Naive B cell (primary cell): ENCODE results near the gene STIM1. TPM values are rescaled to one million over a fixed set of nuclear protein-coding genes. Genes with fewer than 3 reads are reported as not detected.

Source experiments
- ATAC-seq, 2 donors: fragments of 150-1000 bp; cut with Tn5 transposase; 2 replicates each; pipeline ENCODE4 v1.10.0; 2021; ENCODE audit warnings: low read depth in 2 of 2, mild to moderate bottlenecking in 2 of 2, moderate library complexity in 2 of 2
- DNase-seq: peaks from one replicate; pipeline ENCODE4 v3.0.0; 2022
- H3K27ac Mint-ChIP-seq, 6 donors: one replicate each; pipeline ENCODE4 v1.8.0; 2020 to 2022; ENCODE audit warnings: mild to moderate bottlenecking in 6 of 6, mixed read lengths in 6 of 6, moderate library complexity in 5 of 6, inconsistent platforms in 2 of 6
- H3K27me3 Mint-ChIP-seq, 3 donors: one replicate each; pipeline ENCODE4 v1.8.0; 2021 to 2022; ENCODE audit warnings: mixed read lengths in 3 of 3, mild to moderate bottlenecking in 1 of 3
- H3K36me3 Mint-ChIP-seq, 2 donors: one replicate each; pipeline ENCODE4 v1.8.0; 2020 to 2022; ENCODE audit warnings: mixed read lengths in 2 of 2, inconsistent platforms in 1 of 2, mild to moderate bottlenecking in 1 of 2
- H3K4me1 Mint-ChIP-seq, 3 donors: one replicate each; pipeline ENCODE4 v1.8.0; 2020 to 2022; ENCODE audit warnings: mixed read lengths in 3 of 3, inconsistent platforms in 1 of 3, mild to moderate bottlenecking in 1 of 3, moderate library complexity in 1 of 3
- H3K4me3 Mint-ChIP-seq, 8 donors: one replicate each; pipeline ENCODE4 v1.8.0; 2020 to 2022; ENCODE audit warnings: mild to moderate bottlenecking in 8 of 8, mixed read lengths in 8 of 8, moderate library complexity in 8 of 8, inconsistent platforms in 2 of 8
- H3K9me3 Mint-ChIP-seq, 7 donors: one replicate each; pipeline ENCODE4 v1.8.0; 2020 to 2022; ENCODE audit warnings: mixed read lengths in 7 of 7, mild to moderate bottlenecking in 5 of 7, inconsistent platforms in 2 of 7, moderate library complexity in 1 of 7
- polyA plus RNA-seq, 6 donors: library from polyadenylated mRNA; unstranded; fragments of 300-500 nt; fragmentation: Illumina TruSeq; gene quantifications; one replicate each; pipeline ENCODE4 v1.2.3, GENCODE V29; 2021; ENCODE audit warnings: low read depth in 6 of 6

Gene STIM1
- polyA plus RNA-seq, 6 donors from 2014 or later = 29.1 to 51.9 (median 35.0) TPM

DNA sequence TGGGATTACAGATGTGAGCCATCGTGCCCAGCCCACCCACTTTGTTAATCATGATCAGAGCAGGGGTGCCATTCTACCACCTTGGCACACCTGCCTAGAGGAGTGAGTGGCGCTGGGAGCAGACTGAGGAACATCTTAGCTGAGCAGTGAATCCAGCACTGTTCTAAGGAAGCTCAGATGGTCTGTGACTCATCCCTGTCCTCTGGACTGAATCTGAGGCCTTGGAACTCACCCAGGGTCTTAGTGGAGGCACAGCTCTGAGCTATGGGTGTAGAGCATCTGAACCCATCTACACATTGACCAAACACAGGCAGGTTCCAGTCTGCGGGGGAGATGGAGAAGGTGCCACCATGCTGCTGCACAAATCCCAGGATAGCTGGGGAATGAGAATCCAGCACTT, 32.2 kb upstream of the STIM1 start:
- peaks cover 5 to 8% of the 10 kb centered on the region in 2 donors for H3K36me3 Mint-ChIP-seq
- DNase-seq (no peak), ATAC-seq (no peak)
- H3K4me1 Mint-ChIP-seq = peaks cover 20 to 37% (median 23%) of the 10 kb centered on the region in 3 donors
- peak overlapping the region in 3 of 6 donors; percentile 44 to 84 (median 59) for H3K27ac Mint-ChIP-seq
- peak overlapping the region in 1 of 8 donors; percentile 51 for H3K4me3 Mint-ChIP-seq
- no peaks in the 10 kb centered on the region for H3K27me3 Mint-ChIP-seq
- no peaks in the 10 kb centered on the region for H3K9me3 Mint-ChIP-seq

DNA sequence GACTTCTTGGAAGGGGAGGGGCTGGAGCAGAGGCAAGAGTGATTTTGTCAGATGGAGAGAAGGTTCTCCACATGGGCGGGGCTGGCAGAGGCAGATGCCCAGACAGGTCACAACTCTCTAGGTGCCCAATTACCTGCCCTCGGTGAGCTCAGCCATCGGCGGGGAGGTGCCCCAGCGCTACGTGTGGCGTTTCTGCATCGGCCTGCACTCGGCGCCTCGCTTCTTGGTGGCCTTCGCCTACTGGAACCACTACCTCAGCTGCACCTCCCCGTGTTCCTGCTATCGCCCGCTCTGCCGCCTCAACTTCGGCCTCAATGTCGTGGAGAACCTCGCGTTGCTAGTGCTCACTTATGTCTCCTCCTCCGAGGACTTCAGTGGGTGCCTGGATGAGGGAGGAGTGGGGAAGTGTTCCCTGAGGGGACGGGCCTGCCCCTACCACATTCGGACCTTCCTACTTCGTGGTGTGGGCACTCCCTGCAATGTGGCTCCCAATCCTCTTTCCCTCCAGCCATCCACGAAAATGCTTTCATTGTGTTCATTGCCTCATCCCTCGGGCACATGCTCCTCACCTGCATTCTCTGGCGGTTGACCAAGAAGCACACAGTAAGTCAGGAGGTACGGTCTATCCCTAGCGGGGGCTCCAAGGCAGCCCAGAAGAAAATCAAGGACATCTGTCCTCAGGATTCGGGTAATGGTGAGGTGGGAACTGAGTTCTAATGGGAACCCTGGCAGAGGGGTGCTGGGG, 31.5 kb upstream of the STIM1 start:
- Mint-ChIP-seq H3K4me1 (peaks cover 19 to 37% (median 23%) of the 10 kb centered on the region in 3 donors), H3K4me3 (peak overlapping the region in 1 of 8 donors; percentile 51), H3K27me3 (no peaks in the 10 kb centered on the region), H3K9me3 (no peaks in the 10 kb centered on the region), H3K27ac (peak overlapping the region in 3 of 6 donors; percentile 59 to 93 (median 84)), H3K36me3 (peaks cover 5 to 8% of the 10 kb centered on the region in 2 donors)
- DNase-seq (no peak), ATAC-seq (no peak)

DNA sequence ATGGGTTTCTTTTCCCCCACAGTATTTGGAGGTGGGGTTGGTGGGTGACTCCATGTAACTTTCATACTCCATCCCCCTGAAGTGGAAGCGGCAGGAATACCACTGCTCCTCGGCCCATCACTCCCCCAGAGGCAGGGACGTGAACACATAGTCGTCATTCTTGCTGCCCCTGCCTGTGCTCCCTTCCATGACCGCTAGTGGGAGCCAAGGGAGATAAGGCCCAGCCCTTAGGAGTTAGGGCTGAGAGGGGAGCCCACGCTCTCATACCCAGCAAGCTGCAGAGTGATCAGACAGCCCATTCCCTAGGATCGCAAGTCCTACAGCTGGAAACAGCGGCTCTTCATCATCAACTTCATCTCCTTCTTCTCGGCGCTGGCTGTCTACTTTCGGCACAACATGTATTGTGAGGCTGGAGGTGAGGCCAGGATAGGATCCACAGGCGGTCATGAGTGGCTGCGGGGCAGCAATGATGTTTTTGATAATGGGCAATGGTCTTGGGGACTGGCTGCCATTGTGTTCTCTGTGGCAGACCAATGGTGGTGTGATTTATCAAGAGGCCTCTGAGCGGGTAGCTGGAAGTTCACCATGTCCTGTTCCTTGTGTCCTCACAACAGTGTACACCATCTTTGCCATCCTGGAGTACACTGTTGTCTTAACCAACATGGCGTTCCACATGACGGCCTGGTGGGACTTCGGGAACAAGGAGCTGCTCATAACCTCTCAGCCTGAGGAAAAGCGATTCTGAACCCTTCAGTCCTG, 30.6 kb upstream of the STIM1 start:
- Mint-ChIP-seq H3K4me3 (peak overlapping the region in 3 of 8 donors; percentile 20 to 51 (median 47)), H3K9me3 (no peaks in the 10 kb centered on the region), H3K4me1 (peaks cover 19 to 37% (median 23%) of the 10 kb centered on the region in 3 donors), H3K36me3 (peaks cover 5 to 8% of the 10 kb centered on the region in 2 donors), H3K27ac (peak overlapping the region; percentile 75 to 93 (median 86)), H3K27me3 (no peaks in the 10 kb centered on the region)
- DNase-seq (peak; percentile 68), ATAC-seq (peak; percentile 93 to 98)

DNA sequence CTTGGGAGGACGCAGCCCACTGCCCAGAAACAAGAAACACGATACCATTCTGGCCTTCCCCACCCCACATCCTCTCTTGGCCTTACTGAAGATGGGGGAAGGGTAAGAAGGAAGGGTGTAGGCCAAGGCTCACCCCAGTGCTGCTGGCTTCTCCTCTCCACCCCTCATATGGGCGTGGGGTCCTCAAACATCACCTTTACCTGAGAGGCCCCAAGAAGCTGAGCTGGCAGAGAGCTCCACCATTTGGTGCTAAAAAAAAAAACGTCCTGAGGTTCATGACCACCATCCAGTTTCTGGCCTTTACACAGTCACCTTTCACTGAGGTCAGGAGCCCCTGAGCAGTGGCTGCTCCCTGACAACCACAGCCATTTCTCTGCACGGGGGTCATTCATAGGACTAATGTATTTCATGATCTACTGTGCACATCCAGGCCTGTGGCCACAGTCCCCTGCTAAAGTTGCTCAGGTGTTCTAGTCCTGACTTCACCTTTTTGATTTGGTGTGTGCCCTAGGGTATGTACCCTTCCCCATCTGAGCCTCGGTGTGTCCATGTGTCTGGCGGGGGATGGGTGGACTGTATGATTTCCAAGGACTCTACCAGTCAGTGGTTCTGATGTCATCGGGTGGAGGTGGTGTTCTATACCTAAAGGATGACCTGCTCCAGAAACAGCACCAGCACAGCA, 29.9 kb upstream of the STIM1 start:
- H3K9me3 Mint-ChIP-seq = no peaks in the 10 kb centered on the region
- H3K36me3 Mint-ChIP-seq = peaks cover 5 to 8% of the 10 kb centered on the region in 2 donors
- DNase-seq (no peak), ATAC-seq (no peak)
- peaks cover 19 to 39% (median 27%) of the 10 kb centered on the region in 3 donors for H3K4me1 Mint-ChIP-seq
- H3K4me3 Mint-ChIP-seq = peak overlapping the region in 1 of 8 donors; percentile 65
- peak overlapping the region in 5 of 6 donors; percentile 27 to 88 (median 82) for H3K27ac Mint-ChIP-seq
- no peaks in the 10 kb centered on the region for H3K27me3 Mint-ChIP-seq

DNA sequence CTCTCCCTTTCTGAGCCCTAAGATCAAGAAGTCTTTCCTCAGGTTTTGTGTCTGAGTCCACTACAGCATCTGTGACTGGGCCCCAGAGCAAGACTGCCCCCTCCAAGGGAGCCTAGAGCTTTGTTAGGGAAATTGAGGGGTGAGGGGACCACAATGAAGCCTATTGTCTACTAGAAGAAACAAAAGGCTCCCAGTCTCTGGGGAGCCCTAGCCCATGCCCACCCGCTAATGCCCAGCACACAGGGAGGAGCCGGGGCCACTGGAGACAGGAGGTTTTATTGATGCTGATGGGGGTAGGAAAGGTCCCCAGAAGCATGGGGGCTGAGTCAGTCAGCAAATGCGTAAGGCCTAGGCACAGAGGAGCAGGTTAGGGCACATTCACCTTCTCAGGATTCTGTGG, 28.7 kb upstream of the STIM1 start:
- ATAC-seq (no peak), DNase-seq (no peak)
- H3K9me3 Mint-ChIP-seq = no peaks in the 10 kb centered on the region
- no peaks in the 10 kb centered on the region for H3K27me3 Mint-ChIP-seq
- H3K36me3 Mint-ChIP-seq = peaks cover 5 to 8% of the 10 kb centered on the region in 2 donors
- peaks cover 29 to 50% (median 38%) of the 10 kb centered on the region in 3 donors for H3K4me1 Mint-ChIP-seq
- peak overlapping the region in 4 of 6 donors; percentile 51 to 84 (median 77) for H3K27ac Mint-ChIP-seq
- no peak overlapping the region for H3K4me3 Mint-ChIP-seq

DNA sequence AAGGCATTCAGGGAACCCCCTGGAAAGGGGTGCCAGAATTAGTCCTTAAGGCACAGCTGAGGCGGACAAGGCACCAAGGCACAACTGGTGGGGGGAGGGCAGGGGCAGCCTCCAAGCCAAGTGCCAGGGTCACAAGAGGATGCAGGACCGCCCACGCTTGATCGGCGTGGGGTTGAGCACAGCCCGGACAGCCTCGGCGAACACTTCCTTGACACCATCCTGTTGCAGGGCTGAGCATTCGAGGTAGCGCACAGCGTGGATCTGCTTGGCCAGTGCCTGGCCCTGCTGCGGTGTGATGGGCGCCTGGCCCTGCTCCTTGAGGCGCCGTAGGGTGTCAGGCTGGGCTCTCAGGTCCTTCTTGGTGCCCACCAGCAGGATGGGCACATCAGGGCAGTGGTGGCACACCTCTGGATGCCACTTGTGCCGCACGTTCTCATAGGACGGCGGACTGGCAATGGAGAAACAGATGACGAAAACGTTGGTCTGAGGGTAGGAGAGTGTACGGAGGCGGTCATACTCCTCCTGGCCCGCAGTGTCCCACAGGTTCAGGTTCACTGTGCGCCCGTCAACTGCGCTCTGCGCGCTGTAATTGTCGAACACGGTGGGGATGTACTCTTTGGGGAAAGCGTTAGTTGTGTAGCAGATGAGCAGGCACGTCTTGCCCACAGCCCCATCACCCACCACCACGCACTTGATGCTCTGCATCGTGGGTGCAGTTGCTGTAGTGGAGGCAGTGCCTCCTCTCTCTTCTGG, 27.9 kb upstream of the STIM1 start:
- Mint-ChIP-seq H3K36me3 (peaks cover 5 to 8% of the 10 kb centered on the region in 2 donors), H3K27ac (peak overlapping the region in 5 of 6 donors; percentile 47 to 82 (median 71)), H3K27me3 (no peaks in the 10 kb centered on the region), H3K9me3 (no peaks in the 10 kb centered on the region), H3K4me1 (peaks cover 37 to 59% (median 47%) of the 10 kb centered on the region in 3 donors), H3K4me3 (peak overlapping the region in 1 of 8 donors; percentile 44)
- no peak for DNase-seq
- ATAC-seq = no peak

DNA sequence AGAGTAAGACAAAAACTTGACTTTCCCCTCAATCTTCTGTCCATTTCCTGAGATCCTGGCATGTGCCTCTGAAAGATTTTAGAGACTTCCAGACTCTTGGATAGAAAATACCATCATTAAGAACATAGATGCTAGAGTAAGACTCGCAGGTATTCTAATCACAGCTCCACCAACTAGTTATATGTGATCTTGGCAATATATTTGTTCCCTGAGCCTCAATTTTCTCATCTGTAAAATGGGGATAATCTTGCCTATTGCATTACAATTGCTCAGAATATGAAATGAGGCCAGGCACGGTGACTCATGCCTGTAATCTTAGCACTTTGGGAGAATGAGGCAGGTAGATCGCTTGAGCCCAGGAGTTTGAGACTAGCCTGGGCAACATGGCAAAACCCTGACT, 25.4 kb upstream of the STIM1 start:
- Mint-ChIP-seq H3K36me3 (peaks cover 5 to 11% of the 10 kb centered on the region in 2 donors), H3K9me3 (no peaks in the 10 kb centered on the region)

DNA sequence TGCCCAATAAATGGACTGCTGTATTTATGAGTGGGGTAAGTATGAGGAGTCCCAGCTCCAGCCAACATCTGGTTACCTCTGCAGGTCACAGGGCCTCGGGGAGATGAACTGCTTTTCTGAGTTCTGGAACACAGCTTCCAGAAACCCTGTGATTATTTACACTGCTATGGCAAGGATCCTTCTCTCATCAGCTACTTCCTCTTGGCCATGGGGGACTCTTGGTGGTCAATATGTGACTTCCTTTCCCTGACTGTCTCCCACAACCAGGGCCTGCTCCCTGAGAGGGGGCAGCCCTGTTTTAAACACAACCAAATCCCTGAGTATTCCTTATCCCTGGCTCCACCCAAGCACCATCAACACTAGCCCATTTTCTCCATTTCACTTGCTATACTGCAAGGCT, 24.7 kb upstream of the STIM1 start:
- no peak for DNase-seq
- Mint-ChIP-seq H3K4me3 (peak overlapping the region in 1 of 8 donors; percentile 71), H3K9me3 (no peaks in the 10 kb centered on the region)

More for the DNA sequence above, 25.4 kb upstream of the STIM1 start:
- Mint-ChIP-seq H3K4me1 (peaks cover 47 to 65% (median 62%) of the 10 kb centered on the region in 3 donors), H3K27ac (peak overlapping the region in 4 of 6 donors; percentile 28 to 88 (median 57)), H3K27me3 (no peaks in the 10 kb centered on the region), H3K4me3 (no peak overlapping the region)
- ATAC-seq = no peak
- no peak for DNase-seq

DNA sequence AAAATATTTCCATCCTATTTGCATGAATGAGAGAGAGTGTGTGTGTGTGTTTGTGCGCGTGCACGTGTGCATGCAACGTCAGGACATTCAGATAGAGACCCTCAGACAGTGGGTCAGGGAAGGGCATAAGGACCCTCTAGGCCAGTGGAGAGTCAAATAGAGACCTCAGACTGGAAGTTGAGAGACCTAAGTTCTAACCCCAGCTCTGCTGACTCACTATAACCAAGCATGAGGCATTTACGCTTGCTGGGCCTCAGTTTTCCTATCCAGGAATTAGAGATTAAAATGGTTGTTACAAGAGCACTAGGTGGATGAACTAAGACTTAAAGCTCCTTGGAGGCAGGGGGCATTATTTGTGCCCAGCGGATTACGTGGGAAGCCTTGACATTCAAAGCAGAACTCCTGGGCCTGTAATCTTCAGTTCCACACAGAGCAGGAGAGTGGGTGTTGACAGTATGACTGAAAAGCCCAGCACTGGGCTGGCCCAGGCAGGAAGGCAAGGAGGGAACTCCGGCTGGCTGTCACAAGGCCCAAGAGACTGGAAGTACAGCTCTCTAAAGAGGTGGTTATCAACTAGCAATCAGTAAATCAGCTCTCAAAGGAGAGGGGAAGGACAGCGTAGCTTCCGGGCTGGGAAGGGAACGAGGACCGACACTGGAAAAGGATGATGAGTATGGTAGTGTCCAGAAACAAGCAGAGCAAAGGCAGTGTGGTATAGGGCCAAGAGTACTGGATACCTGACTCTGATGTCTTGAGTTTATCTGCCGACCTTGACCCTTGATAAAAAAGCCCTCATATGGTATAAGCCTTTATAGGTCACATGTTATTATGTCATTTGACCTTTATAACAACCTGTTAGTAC, 23.9 kb upstream of the STIM1 start:
- peak overlapping the region; percentile 68 to 94 (median 81) for H3K27ac Mint-ChIP-seq
- H3K9me3 Mint-ChIP-seq = no peaks in the 10 kb centered on the region
- H3K36me3 Mint-ChIP-seq = peaks cover 5 to 19% of the 10 kb centered on the region in 2 donors
- no peak for DNase-seq
- H3K4me3 Mint-ChIP-seq = peak overlapping the region in 2 of 8 donors; percentile 9 to 44
- peaks cover 50 to 65% (median 64%) of the 10 kb centered on the region in 3 donors for H3K4me1 Mint-ChIP-seq
- H3K27me3 Mint-ChIP-seq = no peaks in the 10 kb centered on the region
- no peak for ATAC-seq

More for the DNA sequence above, 24.7 kb upstream of the STIM1 start:
- Mint-ChIP-seq H3K4me1 (peaks cover 50 to 65% (median 62%) of the 10 kb centered on the region in 3 donors), H3K27me3 (no peaks in the 10 kb centered on the region), H3K27ac (peak overlapping the region; percentile 54 to 88 (median 72)), H3K36me3 (peaks cover 5 to 17% of the 10 kb centered on the region in 2 donors)
- no peak for ATAC-seq

DNA sequence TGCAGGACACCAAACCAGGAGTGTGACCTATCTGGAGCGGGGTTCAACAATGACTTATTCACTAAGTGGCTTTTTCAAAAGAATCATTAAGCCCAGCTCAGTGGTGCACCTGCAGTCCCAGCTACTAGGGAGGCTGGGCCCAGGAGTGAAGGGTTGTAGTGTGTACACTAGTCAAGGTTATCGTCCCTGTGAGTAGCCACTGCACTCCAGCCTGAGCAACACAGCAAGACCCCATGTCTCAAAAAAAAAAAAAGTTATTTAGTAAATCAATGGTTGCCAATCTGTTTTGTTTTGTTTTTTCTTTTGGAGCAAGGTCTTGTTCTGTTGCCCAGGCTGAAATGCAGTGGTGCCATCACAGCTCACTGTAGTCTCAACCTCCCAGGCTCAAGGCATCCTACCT, 22.6 kb upstream of the STIM1 start:
- H3K4me1 Mint-ChIP-seq = peaks cover 58 to 76% (median 72%) of the 10 kb centered on the region in 3 donors
- peak overlapping the region in 1 of 6 donors; percentile 88 for H3K27ac Mint-ChIP-seq
- no peaks in the 10 kb centered on the region for H3K27me3 Mint-ChIP-seq
- H3K9me3 Mint-ChIP-seq = no peaks in the 10 kb centered on the region
- DNase-seq (no peak), ATAC-seq (no peak)
- H3K36me3 Mint-ChIP-seq = peaks cover 0 to 14% of the 10 kb centered on the region in 2 donors
- H3K4me3 Mint-ChIP-seq = no peak overlapping the region

DNA sequence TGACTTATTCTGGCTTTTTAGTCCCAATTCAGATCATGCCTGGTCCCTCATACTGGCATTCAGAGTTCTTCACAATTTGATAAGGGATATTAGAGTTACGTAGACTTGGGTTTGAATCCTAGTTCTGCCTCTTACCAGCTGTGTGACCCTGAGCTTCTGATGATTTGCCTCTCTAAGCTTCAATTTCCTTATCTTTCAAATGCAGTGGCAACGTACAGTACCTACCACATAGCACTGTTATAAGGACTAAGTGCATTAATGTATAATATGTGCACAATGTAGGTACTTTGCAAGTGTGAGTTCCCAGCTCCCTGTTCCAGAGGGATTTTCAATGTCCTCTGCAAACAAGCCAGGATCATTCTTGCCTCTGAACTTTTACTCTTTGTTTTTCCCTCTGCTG, 22.0 kb upstream of the STIM1 start:
- no peak overlapping the region for H3K4me3 Mint-ChIP-seq
- peak overlapping the region in 4 of 6 donors; percentile 16 to 88 (median 46) for H3K27ac Mint-ChIP-seq
- H3K9me3 Mint-ChIP-seq = no peaks in the 10 kb centered on the region
- no peaks in the 10 kb centered on the region for H3K27me3 Mint-ChIP-seq
- DNase-seq (no peak), ATAC-seq (no peak)
- peaks cover 64 to 82% (median 78%) of the 10 kb centered on the region in 3 donors for H3K4me1 Mint-ChIP-seq
- H3K36me3 Mint-ChIP-seq = peaks cover 0 to 11% of the 10 kb centered on the region in 2 donors

DNA sequence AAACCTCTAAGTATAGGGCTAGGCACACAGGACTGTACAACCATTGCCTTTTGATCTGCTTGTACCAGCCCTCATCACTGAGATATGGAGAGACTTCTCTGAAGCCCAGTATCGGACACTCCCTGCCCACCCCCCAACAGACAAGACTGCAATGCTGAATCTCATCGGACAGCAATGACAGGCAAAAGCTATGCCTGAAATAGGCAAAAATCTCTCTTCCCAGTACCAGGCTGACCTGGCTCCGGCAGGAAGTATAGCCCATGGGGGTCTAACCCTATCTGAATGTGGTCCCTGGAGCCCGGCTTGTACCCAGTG, 21.2 kb upstream of the STIM1 start:
- DNase-seq (no peak), ATAC-seq (no peak)
- Mint-ChIP-seq H3K27me3 (no peaks in the 10 kb centered on the region), H3K4me3 (peak overlapping the region; percentile 26 to 84 (median 69)), H3K27ac (peak overlapping the region; percentile 50 to 88 (median 74)), H3K36me3 (peaks cover 0 to 11% of the 10 kb centered on the region in 2 donors), H3K9me3 (no peaks in the 10 kb centered on the region), H3K4me1 (peaks cover 72 to 91% (median 87%) of the 10 kb centered on the region in 3 donors)
